GM19025 (cell line): Measurements from ENCODE around the gene CACNB3.

Experiments used
- ATAC-seq: cut with Tn5 transposase; IDR thresholded peaks from one replicate; pipeline ENCODE4 v1.9.1; 2021; ENCODE audit warnings: mild to moderate bottlenecking, low read depth, moderate library complexity; ENCODE audit not compliant: unreplicated experiment

CACNB3 gene

DNA sequence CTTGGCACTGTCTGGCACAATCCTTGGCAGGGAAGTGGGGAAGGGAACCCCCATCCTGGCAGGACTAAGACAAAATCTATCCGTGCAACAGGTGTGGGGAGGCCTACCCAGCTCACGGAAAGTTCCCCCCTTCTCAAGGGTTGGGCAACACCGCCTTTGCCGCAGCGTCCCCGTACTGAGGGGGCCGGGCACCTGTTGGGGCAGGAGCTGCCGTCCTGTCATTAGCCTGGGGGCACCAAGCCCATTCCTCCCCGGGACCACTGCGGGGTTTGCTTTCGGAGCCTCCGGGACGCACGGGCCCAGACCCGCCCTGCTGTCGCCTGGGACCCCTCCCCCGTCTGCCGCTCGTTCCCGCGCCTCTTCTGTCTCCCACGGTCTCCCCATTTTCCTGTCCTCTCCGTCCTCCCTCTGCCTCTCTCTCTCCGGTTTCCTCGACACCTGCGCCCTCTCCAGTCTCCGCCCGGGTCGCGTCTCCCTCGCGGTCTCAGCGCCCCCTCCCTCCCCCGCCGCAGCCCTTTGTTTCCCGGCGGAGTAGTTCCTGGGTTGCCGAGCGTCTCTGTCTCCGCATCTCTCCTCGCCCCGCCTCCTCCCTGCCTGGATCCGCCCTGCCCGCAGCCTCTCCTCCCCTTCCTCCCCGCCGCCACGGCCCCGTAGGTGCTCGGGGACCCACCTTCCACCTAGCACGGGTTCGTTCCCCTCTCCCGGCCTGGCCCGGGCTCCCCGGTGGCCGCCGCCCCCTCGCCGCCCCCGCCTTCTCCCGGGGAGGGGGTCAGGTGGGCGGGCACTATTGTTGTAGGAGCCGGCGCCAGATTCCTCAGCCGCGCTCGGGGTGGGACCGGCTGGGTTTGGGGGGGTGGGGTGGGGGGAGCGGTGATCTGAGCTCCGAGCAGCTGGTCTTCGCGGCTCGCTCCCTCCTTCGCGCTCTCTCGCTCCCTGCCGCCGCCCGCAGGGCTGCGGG lies at the start of gene CACNB3:
CACNB3 (plus strand) TSS at position 624 of the 958 bp plus-strand sequence. CDS start 434 bp downstream, outside the sequence.
- ATAC-seq = peak; percentile 44

- ATAC-seq = no peak
These were observed 49.6 kb upstream of the CACNB3 start for GRCh38 chr12:48768736-48769135.

DNA sequence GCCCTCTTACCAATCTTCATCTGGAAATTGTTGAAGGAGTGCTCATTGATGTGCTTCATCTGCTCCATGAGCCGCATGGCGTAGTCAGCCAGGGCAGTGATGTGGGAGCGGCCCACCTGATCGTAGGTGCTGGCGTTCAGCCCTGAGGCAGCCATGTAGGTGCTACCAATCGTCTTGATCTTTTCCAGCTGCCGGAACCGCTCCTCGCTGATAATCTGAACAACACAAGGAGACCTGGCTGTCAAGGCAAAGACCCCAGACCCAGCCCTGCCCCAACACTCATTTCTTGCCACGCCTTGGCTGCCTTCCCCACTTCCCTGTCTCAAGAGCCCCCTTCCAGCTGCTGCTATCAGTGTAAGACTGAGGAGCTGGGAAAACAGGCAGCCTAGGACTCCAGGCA lies 47.5 kb upstream of the CACNB3 start:
- ATAC-seq = no peak

GRCh38 chr12:48771588-48772112 lies 46.6 kb upstream of the CACNB3 start:
- no peak for ATAC-seq

GRCh38 chr12:48773686-48774085 lies 44.6 kb upstream of the CACNB3 start:
- ATAC-seq = no peak

GRCh38 chr12:48774516-48774915 lies 43.8 kb upstream of the CACNB3 start:
- no peak for ATAC-seq

DNA sequence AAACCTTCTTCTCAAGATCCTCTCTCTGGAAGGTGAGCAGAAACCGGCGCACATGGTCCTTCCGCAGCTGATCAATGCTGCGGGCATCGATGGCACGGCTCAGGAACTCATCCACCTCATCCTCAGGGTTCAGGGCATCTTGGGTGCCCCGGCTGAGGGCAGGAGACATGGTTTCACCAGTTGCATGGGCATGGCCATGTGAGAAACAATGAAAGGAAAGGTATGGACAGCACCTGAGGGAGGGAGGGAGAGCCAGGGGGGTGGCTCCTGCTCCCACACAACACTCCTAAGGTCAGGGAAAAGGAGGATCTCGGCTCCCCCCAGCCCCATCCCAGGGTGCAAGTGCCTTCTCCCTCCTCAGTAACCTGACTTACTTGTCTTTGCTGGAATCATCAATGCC lies 43.0 kb upstream of the CACNB3 start:
- ATAC-seq = no peak

DNA sequence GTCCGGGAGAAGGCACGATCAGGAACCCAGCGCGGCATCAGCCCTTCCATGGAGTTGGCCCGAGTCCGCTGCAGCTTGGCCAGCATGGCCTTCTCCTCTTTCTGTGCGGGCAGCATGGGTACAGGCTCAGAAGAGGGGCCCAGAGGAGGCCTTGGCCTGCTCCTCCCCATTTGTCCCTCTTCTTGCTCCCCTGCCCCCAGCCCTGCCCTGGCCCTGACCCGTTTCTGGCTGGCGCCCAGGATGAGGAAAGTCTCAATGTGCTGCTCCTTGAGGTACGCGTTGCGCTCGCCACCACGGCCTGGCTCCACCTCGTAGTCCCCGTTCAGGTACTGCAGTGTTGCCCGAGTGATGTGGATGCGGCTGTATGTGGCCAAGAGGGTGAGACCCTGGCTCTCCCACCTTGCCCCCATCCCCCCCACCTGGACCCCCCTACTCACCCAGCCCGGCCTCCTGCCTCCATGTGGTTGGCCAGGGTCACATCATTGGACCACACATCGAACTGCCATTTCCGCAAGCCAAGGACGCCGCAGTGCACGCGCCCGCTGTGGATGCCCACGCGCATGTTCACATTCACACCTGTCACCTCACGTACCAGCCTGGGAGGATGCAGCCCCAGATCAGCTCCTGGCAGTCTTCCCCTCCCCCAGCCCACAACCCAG lies 42.2 kb upstream of the CACNB3 start:
- ATAC-seq = no peak

- no peak for ATAC-seq
These were observed 41.3 kb upstream of the CACNB3 start for GRCh38 chr12:48776956-48777355.

GRCh38 chr12:48777501-48778400 lies 40.5 kb upstream of the CACNB3 start:
- no peak for ATAC-seq

GRCh38 chr12:48779869-48780268 lies 38.4 kb upstream of the CACNB3 start:
- no peak for ATAC-seq

DNA sequence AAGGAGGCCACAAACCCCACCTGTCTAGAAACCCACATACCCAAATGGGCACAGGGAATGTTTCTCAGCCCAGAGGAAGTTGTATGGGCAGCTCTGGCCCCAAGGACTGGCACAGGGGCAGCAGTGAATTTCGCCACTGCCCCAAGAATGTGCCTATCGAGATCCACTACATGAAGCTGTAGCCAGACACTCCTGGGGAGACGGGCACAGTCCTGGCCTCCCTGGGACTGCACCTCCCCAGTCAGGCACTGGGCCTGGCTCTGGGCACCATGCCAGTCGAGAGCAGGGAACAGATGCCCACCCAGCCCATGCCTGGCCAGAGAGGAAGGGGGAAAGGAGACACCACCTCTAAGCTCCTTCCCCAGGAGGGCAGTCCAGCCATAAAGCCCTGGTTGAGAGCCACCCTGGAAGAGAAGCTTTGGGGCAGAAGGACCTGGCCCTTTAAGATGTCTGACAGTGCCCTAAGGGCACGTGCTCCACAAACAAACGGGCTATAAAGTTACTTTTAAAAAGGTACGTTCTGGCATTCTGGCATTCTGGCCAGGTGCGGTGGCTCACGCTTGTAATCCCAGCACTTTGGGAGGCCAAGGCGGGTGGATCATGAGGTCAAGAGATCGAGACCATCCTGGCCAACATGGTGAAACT lies 37.8 kb upstream of the CACNB3 start:
- ATAC-seq = no peak

- no peak for ATAC-seq
These were observed 36.4 kb upstream of the CACNB3 start for GRCh38 chr12:48781750-48782456.

- no peak for ATAC-seq
These were observed 35.6 kb upstream of the CACNB3 start for GRCh38 chr12:48782457-48783395.

DNA sequence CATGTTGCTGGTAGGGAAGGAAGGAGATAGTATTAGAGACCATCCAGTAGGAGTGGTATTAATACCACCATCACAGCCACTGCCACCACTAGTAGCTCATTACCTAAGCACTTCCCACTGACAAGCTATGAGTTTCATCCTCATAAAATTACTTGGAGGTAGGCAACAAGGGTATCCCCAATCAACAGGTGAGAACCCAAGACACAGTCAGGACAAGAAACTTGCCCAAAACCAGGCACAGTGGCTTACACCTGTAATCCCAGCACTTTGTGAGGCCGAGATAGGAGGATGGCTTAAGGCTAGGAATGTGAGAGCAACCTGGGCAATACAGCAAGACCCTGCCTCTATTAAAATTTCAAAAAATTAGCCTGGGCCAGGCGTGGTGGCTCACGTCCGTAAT lies 34.9 kb upstream of the CACNB3 start:
- ATAC-seq = no peak

DNA sequence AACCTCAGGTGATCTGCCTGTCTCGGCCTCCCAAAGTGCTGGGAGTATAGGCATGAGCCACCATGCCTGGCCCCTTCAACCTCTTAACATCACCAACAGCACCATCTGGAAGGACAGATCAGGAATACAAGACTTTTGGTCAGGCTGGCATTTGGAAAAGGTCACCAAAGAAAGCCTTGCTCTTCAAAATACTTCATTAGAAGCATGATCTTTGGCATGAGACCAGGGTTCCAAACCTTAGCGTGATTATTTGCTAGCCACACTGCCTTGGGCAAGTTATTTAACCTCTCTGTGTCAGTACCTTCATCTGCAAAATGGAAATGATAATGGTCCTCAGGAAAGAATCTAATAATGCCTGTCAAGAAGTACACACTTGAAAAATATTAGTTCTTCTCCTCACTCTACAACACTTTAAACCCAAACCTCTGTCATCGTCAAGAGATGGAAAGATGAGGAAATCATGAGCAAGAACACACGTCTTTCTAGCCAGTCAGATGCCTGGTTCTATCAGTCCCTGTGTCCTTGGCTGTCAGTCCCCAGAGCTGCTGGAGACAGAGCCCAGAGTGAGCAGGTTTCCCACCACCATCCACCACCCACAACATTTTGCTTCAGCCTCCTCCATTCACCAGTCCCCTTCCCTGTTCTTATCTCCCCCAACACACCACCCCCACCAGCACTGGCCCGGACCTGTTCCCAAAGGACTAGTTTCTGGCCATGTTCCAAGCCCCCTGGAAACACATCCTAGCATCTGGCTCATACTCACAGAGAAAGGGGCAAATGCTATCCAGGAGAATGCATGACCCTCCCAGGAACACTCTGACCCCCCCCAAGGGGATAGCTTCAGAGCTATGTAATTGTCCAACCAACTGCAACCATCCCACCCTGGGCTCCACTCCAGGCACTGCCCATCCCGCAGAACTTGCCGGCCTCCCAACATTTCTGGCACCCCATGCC lies 31.4 kb upstream of the CACNB3 start:
- no peak for ATAC-seq
